GM13977 (cell line): ENCODE measurements around the gene LHX3.

Source experiments
- DNase-seq: peaks from one replicate; pipeline ENCODE4 v3.0.0; 2012; ENCODE audit warnings: low spot score
- in situ Hi-C: fragments of 300-500 bp; cut with MboI; formaldehyde crosslinking; loops from one replicate; pipeline ENCODE4 v1.12.0; 2022; ENCODE audit warnings: low sequenced_read_pairs, low pct_unique_long_range_greater_than_20kb, mixed read lengths, inconsistent platforms; ENCODE audit not compliant: unreplicated experiment
- TF ChIP-seq, protein P1 (sequence below): IDR thresholded peaks from 2 replicates; pipeline ENCODE4 v1.5.1; 2012; ENCODE audit warnings: mild to moderate bottlenecking, control low read depth; ENCODE audit not compliant: insufficient read depth; ENCODE audit errors: extremely low read depth, missing control alignments

Gene LHX3

DNA sequence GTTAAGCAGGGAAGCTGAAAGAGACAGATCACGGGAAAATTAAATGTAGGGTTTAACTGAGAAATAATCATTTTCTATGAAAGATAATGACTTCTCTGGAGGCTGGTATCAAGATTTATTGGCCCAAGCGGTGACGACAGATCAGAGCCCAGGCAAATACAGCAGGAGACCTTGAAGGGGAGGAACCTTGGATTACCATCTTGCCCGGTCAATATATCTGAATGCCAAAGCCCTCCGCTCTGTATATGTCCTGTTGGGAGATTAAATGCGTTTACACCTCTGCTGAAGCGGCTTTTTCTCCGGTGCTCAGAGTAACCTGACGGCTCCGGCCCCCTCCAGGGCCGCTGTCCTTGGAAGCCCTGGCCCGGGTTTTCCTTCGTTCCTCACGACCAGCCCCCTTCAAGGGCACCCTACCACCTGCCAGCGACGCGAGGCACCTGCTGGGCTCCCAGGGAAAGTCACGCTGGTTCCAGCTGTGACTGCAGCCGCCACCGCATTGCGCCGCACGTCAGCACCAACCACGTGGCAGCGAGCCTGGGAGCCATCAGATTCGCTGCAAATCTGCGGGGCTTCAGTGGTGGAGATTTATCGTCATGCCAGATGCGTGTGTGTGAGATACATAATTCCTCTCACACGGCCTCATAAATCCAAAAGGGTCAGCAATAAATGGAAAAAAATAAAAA lies 45.1 kb upstream of the LHX3 start:
- TF ChIP-seq, protein P1, sequence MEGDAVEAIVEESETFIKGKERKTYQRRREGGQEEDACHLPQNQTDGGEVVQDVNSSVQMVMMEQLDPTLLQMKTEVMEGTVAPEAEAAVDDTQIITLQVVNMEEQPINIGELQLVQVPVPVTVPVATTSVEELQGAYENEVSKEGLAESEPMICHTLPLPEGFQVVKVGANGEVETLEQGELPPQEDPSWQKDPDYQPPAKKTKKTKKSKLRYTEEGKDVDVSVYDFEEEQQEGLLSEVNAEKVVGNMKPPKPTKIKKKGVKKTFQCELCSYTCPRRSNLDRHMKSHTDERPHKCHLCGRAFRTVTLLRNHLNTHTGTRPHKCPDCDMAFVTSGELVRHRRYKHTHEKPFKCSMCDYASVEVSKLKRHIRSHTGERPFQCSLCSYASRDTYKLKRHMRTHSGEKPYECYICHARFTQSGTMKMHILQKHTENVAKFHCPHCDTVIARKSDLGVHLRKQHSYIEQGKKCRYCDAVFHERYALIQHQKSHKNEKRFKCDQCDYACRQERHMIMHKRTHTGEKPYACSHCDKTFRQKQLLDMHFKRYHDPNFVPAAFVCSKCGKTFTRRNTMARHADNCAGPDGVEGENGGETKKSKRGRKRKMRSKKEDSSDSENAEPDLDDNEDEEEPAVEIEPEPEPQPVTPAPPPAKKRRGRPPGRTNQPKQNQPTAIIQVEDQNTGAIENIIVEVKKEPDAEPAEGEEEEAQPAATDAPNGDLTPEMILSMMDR: no peak
- no peak for DNase-seq
- in situ Hi-C loops: no loop called here

DNA sequence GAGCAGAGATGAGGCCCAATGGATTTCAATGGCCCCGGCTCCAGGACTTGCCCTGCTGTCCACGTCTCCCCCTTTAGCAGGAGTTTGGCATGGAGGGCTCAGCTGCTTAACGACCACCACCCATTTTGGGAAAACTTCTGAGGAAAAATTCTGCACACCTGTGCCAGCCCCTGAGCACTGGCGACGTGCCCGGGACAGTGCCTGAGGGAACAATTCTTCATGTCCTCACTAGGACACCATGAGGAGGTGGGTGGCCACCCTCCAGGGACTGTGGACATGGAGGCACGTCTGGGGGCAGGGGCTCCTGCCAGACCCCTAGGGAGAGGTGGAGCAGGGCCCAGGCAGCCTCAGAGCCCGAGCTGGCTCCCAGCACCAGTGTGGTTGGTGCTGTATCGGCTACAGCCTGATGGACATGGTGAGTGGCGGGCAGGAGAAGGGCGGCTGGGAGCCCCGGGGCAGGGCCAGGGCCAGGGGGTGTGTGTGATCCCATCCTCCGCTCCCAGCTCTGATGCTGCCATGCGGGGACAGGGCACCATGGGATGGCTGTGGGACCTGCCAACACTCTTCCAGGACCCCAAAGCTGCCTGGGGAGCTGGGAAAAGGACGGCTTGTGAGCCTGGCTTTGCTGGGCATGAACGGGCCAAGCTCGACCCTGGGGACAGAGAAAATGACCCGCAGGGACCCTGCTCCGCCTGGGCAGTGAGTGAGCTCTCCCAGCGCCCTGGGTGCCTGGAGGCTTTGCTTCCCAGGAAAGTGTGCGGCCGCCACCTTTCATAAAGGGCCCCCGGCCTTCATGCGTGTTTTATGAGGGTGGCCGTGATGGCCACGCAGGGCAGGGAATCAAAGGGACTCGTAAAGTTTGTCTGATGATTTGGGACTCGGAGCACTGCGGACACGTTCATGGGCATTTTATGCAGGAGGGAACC lies 44.3 kb upstream of the LHX3 start:
- in situ Hi-C loops: no loop called here
- no peak for DNase-seq
- TF ChIP-seq, protein P1: no peak

DNA sequence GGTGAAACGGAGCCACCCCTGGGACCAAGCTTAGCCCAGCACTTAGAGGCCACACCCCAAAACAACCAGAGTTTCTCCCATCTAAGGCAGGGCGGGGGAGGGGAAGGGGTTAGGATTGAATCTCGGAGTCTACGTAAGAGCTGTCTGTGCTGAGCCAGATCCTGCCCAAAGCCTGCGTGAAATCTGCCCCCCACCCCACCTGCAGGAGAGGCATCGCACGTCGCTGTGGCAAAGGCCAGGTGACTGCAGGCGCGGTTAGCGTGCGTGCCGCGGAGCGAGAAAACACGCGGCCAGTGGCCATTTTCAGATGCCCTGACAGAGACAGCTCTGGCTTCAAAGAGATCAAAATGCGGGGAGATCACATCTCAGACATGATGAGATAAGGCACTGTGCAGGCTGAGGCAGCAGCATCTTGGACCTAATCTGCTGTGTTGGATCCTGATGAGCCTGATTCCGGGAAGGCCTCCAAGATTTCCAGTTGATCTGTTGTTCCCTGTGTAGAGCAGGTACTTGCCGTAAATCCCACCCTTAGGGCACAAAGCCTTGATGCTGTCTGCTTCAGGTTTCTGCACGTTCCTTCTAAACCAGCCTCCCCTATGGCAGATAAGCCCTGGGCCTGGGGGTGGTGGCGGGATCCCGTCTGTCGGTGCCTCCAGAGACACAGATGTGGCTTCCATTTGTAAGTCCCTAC lies 43.2 kb upstream of the LHX3 start:
- no peak for DNase-seq
- in situ Hi-C loops: no loop called here
- TF ChIP-seq, protein P1: no peak

DNA sequence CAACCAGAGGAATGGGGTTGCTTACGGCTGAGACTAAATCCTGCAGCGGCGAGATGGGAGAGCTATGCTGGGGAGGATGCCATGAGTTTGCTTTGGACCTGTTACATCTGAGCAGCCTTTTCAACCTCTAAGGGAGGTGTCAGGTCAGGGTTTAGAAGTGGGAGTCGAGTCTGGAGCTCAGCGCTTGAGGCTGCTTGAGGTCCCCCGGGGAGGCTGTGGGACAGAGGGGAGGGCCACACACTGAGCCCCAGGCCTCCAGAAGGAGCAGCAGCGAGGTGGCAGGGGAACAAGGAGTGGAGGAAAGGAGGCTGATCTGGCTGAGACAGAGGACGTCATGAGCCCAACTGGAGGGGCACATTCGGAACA lies 42.6 kb upstream of the LHX3 start:
- in situ Hi-C loops: no loop called here
- no peak for DNase-seq
- TF ChIP-seq, protein P1: no peak

DNA sequence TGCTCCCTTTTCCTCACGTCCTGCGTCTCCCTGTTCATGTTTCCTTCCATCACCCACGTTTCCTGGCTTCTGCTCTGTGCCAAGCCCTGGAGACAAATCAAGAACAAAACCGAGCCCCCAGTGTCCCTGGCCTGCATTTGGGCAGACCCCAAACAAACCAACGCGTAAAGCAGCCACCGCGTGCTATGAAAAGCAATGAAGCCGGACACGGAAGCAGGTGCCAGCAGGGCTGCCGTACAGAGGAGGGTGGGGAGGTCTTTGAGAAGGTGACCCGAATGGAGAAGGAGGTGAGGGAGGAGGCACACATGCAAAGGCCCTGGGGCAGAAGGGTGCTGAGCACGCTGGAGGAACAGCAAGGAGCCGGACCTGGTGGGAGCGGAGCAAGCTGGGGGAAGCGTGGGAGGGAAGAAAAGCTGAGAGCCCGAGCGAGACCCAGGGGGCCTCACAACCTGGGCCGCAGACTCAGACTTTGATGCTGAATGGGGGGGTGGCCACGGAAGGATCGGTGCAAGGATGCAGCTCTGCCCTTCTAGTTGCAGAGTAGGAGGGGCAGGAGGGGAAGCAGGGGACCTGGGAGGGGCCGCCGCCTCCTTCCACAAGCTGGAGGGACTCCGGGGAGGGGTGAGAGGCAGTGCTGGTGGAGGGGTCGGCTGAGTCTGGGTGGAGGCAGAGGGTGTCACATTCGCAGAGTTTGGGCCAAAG lies 42.1 kb upstream of the LHX3 start:
- in situ Hi-C loops: no loop called here
- TF ChIP-seq, protein P1: no peak

More for the DNA sequence above, 42.1 kb upstream of the LHX3 start:
- DNase-seq: no peak
